OCI-LY3 (cell line): ENCODE measurements around the gene AATF.

Experiments used
- CTCF ChIP-seq: fragments of 200-600, 300-600 bp; sonication (generic); IDR thresholded peaks from 2 replicates; pipeline ENCODE4 v1.5.1; 2014; ENCODE audit warnings: antibody characterized with exemption, low read length, low read depth
- EZH2phosphoT487 ChIP-seq: fragments of 200-600 bp; shearing (Covaris generic); IDR thresholded peaks from 2 replicates; pipeline ENCODE4 v1.6.1; 2018; ENCODE audit warnings: antibody characterized with exemption, mixed run types, low read depth

- TF ChIP-seq CTCF (no peak), EZH2phosphoT487 (no peak)
Observed at GRCh38 chr17:37045351-37045922, 96.7 kb downstream of the AATF start.
